HG03354 (cell line): ENCODE data around the gene MCC.

Source experiments
- ATAC-seq: cut with Tn5 transposase; IDR thresholded peaks from one replicate; pipeline ENCODE4 v1.9.1; 2021; ENCODE audit warnings: mild to moderate bottlenecking; ENCODE audit not compliant: unreplicated experiment, poor library complexity, severe bottlenecking

The MCC gene

DNA sequence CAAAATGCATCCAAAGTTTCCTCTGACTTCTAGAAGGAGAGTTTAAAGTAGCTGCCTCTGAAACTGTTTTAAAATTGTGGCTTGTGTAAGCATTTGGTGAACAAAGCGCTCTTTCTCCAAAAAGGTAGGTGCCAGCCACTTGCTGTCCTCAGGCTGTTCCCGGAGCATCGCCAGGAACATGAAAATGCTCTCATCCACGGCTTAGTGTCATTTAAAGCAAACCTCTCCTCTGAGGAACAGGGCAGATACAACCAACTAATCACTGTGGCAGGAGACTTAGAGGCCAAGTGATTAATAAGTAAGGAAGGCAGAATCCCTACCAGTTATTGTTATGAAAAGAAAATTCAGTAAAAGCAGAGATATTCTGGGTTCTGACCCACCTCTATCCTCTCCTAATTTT, 346.1 kb downstream of the MCC start:
- no peak for ATAC-seq

GRCh38 chr5:113140837-113141671, 347.2 kb downstream of the MCC start:
- ATAC-seq, result no peak

- no peak for ATAC-seq
Measured at GRCh38 chr5:113133211-113133975, 354.9 kb downstream of the MCC start.

DNA sequence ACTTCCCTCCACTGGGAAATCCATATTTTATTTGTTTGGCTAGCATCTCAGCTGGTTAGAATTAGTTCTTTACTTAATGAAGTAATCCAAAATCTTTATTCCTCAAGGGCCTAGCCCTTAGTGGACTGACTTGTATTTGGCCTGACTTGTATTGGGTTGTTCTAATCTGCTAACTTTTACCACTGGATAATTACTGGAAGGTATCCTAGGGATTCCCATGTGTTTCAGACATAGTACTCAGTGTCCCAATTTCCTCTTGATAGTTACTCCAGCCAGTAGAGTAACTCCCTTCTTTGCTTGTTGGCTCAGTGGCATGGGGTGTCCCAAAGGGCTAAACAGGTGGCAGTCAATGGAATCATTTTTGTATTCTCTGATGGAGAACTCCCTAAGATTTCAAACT, 355.7 kb downstream of the MCC start:
- no peak for ATAC-seq

- no peak for ATAC-seq
Measured at GRCh38 chr5:113128641-113129330, 359.5 kb downstream of the MCC start.

DNA sequence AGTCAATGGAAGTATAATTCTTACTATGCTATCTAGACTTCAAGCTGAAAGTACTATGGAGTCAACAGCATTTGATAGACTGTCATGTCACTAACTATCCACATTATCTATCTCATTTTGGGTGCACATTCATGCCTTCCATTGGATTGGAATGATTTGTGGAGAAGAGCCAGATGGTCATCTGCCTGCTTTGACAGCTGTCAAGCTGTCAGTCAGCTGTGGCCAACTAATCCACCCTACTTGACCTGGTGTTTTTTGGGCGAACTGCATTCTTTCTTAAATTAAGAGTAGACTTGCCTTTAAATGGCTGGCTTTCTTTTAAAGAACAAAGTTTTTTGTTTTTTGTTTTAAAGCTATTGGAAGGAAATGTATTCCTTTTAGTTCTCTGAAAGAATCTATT, 360.2 kb downstream of the MCC start:
- no peak for ATAC-seq

- no peak for ATAC-seq
Measured at GRCh38 chr5:113127021-113127420, 361.2 kb downstream of the MCC start.

- no peak for ATAC-seq
Measured at GRCh38 chr5:113125371-113125770, 362.9 kb downstream of the MCC start.

DNA sequence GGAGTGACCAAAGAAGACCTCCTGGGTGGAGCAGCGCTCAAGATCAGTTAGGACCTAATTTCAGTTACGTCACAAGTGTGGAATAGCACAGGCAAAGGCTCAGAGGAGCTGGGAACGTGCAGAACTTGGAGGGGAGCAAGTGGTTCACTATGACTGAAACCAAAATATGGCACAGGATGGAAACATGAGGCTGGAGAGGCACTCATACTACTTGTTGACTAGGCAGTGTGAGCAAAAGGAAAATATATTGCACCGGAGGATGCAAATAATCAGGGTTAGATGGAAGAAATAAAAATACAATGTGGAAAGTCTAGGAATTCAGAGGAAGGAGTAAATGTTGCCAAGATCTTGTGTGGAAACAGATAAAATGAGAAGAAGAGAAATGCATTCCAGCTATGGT, 363.3 kb downstream of the MCC start:
- no peak for ATAC-seq

- ATAC-seq, result no peak
Measured at GRCh38 chr5:113124265-113124664, 364.0 kb downstream of the MCC start.

DNA sequence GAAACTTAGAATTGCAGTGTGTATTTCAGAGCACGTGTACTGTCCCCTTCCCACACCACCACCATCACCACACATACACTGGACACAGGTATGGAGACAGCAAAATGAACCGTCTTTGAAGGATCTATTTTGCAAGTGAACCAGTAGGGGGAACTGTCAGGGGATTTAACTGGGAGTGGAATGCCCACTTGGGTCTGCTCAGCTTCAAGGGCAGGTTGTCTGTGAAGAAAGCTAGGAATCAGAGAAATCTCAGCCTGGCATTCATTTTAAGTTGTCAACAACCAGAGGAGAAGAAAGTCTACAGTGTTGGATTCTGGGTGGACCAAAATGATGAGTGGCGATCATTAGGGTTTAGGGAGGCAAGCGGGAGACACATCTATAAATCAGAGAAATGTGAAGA, 364.6 kb downstream of the MCC start:
- no peak for ATAC-seq

- ATAC-seq, result no peak
Measured at GRCh38 chr5:113122053-113122452, 366.2 kb downstream of the MCC start.

DNA sequence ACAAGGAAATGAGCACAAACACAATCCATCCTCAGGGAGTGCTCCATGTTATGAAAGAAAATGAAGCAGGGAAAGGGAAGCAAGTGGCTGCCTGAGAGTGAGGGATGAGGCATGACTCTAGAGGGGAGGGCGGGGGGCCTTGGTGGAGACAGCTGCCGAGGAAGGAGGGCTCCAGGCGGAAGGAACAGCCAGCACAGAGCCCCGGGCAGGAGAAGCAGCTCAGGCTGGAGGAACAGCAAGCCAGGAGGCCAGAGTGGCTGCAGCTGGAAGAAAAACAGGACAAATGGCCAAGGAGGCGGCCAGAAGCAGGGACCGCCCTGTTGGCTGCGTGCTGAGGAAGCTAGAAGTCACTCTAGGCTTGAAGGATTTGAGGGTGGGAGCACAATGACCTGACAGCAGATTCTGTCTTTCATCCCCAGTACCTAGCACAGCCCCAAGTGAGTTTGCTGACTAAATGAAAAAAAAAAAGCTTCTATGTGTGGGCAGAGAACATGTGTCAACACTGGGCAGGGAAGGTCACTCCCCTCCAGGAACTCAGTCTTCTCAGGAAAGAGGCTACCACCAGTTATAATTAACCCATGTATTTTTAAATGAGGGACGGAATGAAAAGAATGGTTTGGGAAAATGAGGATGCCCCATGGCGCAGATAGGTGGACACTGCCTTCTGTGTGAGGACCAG, 368.9 kb downstream of the MCC start:
- no peak for ATAC-seq

DNA sequence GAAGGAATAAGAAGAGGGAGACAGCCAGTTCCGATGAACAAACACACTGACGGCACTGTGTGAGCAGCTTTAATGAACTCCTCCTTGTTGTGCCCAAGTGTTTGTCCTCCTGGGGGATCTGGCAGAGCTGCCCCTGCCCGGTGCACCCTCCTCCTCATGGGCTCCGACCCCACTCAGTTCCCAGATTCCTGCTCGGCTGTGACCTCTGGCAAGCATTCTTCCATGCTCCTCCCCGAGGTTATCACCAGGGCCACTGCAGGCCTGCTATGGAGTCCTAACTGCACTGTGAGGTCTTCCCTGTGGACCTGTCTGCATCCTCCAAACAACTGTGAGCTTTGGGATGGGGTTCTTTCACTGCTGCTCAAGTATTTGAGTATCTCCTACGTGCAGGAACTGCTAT, 369.5 kb downstream of the MCC start:
- ATAC-seq, result no peak

- no peak for ATAC-seq
Measured at GRCh38 chr5:113118298-113118697, 370.0 kb downstream of the MCC start.

GRCh38 chr5:113117543-113118115, 370.6 kb downstream of the MCC start:
- no peak for ATAC-seq

GRCh38 chr5:113115956-113116355, 372.3 kb downstream of the MCC start:
- no peak for ATAC-seq

GRCh38 chr5:113115061-113115460, 373.2 kb downstream of the MCC start:
- ATAC-seq, result peak; percentile 74

DNA sequence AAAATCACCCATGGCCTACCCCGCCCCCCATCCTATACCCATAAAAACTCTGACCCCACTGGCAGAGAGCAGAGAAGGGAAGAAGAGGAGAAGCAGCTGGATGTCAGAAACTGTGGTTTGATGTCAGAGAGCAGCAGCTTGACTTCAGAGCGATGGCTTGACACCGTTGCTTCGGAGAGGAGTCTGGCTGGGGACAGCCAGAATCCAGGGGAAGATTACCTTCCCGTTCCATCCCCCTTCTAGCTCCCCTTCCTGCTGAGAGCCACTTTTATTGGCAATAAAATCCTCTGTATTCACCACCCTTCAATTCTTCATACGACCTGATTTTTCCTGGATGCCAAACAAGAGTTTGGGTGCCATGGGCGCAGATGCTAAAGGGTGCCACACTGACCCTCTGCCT, 373.7 kb downstream of the MCC start:
- no peak for ATAC-seq

DNA sequence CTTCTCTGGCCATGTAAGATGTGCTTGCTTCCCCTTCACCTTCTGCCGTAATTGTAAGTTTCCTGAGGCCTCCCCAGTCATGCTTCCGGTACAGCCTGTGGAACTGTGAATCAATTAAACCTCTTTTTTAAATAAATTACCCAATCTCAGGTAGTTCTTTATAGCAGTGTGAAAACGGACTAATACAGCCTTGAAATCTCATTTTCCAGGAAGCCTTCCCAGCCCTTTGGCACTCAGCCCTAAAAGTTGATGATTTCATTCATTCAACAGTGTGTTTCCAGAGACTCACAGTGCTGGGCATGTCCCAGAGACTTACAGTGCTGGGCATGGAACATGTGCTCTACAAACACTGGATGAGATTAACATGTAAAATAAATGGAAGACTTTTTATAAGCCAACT, 375.8 kb downstream of the MCC start:
- no peak for ATAC-seq
